Liver (tissue), 3 donors: ENCODE results near the gene CNGA3.

Experiments
- EGR1 ChIP-seq, 2 donors: IDR thresholded peaks; 2 replicates each; pipeline ENCODE4 v1.6.1; 2016 to 2018; ENCODE audit warnings: antibody characterized with exemption in 2 of 2, low read depth in 2 of 2
- FOXA1 ChIP-seq: IDR thresholded peaks from 2 replicates; pipeline ENCODE4 v1.6.1; 2016; ENCODE audit warnings: antibody characterized with exemption
- FOXA2 ChIP-seq: IDR thresholded peaks from 2 replicates; pipeline ENCODE4 v1.6.1; 2016; ENCODE audit warnings: antibody characterized with exemption
- GABPA ChIP-seq, 2 donors: IDR thresholded peaks in 1 of 2; conservative IDR thresholded peaks in 1 of 2; 2 replicates each; pipeline ENCODE4 v1.6.1; 2016; ENCODE audit warnings: antibody characterized with exemption in 2 of 2, mild to moderate bottlenecking in 1 of 2, moderate library complexity in 1 of 2
- SP1 ChIP-seq: IDR thresholded peaks from 2 replicates; pipeline ENCODE4 v1.6.1; 2018; ENCODE audit warnings: antibody characterized with exemption, mild to moderate bottlenecking
- TAF1 ChIP-seq: conservative IDR thresholded peaks from 2 replicates; pipeline ENCODE4 v1.6.1; 2016; ENCODE audit warnings: antibody characterized with exemption, mild to moderate bottlenecking
- TF ChIP-seq, protein P1 (sequence below): fragments of 150-350 bp; IDR thresholded peaks from 2 replicates; pipeline ENCODE4 v1.5.1; 2017; ENCODE audit warnings: improper control_type of control experiment, low read depth, low read length; ENCODE audit not compliant: missing input control
- TF ChIP-seq, protein P2 (sequence below): IDR thresholded peaks from 2 replicates; pipeline ENCODE4 v1.6.1; 2016; ENCODE audit warnings: antibody characterized with exemption, mild to moderate bottlenecking
- donor health status: healthy.
- donor health status: healthy.

DNA sequence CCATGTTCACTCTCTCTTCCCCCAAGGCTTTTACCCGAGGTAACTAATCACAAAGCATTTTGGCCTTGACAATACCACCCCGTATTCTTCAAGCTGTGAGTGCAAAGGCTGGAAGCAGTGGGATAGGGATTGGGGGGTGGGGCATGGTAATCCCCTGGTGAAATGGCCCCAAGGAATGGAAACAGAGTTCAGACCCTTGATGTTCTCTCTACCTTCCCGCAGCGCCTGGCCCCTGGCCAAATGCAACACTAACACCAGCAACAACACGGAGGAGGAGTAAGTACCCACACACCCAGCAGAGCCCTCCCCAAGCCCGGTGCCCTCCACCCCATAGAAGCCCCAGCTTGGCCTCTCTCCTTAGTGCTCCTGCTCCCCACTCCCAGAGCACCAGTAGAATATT lies 36.9 kb downstream of the CNGA3 start:
- TF ChIP-seq, protein P1, sequence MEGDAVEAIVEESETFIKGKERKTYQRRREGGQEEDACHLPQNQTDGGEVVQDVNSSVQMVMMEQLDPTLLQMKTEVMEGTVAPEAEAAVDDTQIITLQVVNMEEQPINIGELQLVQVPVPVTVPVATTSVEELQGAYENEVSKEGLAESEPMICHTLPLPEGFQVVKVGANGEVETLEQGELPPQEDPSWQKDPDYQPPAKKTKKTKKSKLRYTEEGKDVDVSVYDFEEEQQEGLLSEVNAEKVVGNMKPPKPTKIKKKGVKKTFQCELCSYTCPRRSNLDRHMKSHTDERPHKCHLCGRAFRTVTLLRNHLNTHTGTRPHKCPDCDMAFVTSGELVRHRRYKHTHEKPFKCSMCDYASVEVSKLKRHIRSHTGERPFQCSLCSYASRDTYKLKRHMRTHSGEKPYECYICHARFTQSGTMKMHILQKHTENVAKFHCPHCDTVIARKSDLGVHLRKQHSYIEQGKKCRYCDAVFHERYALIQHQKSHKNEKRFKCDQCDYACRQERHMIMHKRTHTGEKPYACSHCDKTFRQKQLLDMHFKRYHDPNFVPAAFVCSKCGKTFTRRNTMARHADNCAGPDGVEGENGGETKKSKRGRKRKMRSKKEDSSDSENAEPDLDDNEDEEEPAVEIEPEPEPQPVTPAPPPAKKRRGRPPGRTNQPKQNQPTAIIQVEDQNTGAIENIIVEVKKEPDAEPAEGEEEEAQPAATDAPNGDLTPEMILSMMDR, result no peak
- TF ChIP-seq EGR1 (IDR thresholded peaks at IDR 0.05; ENCODE audit: low read depth in 2 of 2) (no peak), SP1 (no peak), FOXA2 (no peak), TAF1 (no peak), FOXA1 (no peak), GABPA (IDR thresholded peaks at IDR 0.05 in 1 of 2, conservative IDR thresholded peaks at IDR 0.05 in 1 of 2) (no peak)
- TF ChIP-seq, protein P2, sequence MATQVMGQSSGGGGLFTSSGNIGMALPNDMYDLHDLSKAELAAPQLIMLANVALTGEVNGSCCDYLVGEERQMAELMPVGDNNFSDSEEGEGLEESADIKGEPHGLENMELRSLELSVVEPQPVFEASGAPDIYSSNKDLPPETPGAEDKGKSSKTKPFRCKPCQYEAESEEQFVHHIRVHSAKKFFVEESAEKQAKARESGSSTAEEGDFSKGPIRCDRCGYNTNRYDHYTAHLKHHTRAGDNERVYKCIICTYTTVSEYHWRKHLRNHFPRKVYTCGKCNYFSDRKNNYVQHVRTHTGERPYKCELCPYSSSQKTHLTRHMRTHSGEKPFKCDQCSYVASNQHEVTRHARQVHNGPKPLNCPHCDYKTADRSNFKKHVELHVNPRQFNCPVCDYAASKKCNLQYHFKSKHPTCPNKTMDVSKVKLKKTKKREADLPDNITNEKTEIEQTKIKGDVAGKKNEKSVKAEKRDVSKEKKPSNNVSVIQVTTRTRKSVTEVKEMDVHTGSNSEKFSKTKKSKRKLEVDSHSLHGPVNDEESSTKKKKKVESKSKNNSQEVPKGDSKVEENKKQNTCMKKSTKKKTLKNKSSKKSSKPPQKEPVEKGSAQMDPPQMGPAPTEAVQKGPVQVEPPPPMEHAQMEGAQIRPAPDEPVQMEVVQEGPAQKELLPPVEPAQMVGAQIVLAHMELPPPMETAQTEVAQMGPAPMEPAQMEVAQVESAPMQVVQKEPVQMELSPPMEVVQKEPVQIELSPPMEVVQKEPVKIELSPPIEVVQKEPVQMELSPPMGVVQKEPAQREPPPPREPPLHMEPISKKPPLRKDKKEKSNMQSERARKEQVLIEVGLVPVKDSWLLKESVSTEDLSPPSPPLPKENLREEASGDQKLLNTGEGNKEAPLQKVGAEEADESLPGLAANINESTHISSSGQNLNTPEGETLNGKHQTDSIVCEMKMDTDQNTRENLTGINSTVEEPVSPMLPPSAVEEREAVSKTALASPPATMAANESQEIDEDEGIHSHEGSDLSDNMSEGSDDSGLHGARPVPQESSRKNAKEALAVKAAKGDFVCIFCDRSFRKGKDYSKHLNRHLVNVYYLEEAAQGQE, result no peak
